Spleen (tissue), 11 donors: ENCODE data around the gene GUCY1A2. TPM values are rescaled to one million over a fixed set of nuclear protein-coding genes. Genes with fewer than 3 reads are reported as not detected.

Experiments used
- DNase-seq: peaks from one replicate; pipeline ENCODE4 v3.0.0-alpha.2; 2020
- H3K27ac ChIP-seq, 8 donors: fragments of 200-600 bp; sonication (generic) in 7 of 8; 1 replicate in 4 of 8; 2 replicates in 4 of 8; pipeline versions ENCODE4 v1.5.0 to v1.8.0; 2016 to 2021; ENCODE audit warnings: inconsistent platforms in 4 of 8, mild to moderate bottlenecking in 4 of 8, moderate library complexity in 1 of 8
- H3K27me3 ChIP-seq, 7 donors: fragments of 200-600 bp; sonication (generic) in 6 of 7; replicated peaks in 1 of 7; 1 replicate in 4 of 7; 2 replicates in 3 of 7; pipeline versions ENCODE4 v1.5.0 to v1.8.0; 2016 to 2021; ENCODE audit warnings: inconsistent platforms in 3 of 7, mild to moderate bottlenecking in 1 of 7
- H3K36me3 ChIP-seq, 6 donors: fragments of 200-600 bp; sonication (generic) in 5 of 6; 1 replicate in 4 of 6; 2 replicates in 2 of 6; pipeline versions ENCODE4 v1.5.0 to v1.8.0; 2016 to 2021; ENCODE audit warnings: inconsistent platforms in 2 of 6
- H3K4me1 ChIP-seq, 6 donors: fragments of 200-600 bp; sonication (generic) in 5 of 6; 1 replicate in 3 of 6; 2 replicates in 3 of 6; pipeline versions ENCODE4 v1.5.0 to v1.8.0; 2016 to 2021; ENCODE audit warnings: inconsistent platforms in 3 of 6
- H3K4me3 ChIP-seq, 8 donors: fragments of 200-600 bp; sonication (generic) in 7 of 8; 1 replicate in 4 of 8; 2 replicates in 4 of 8; pipeline versions ENCODE4 v1.5.0 to v1.8.0; 2016 to 2021; ENCODE audit warnings: inconsistent platforms in 4 of 8, mild to moderate bottlenecking in 4 of 8, moderate library complexity in 2 of 8
- H3K9me3 ChIP-seq, 8 donors: fragments of 200-600 bp; sonication (generic) in 7 of 8; 1 replicate in 4 of 8; 2 replicates in 4 of 8; pipeline versions ENCODE4 v1.5.0 to v1.8.0; 2016 to 2021; ENCODE audit warnings: inconsistent platforms in 4 of 8
- CTCF ChIP-seq, 11 experiments: fragments of 200-600 bp in 7 of 11; fragments of 450-650 bp in 4 of 11; sonication (generic) in 4 of 11; IDR thresholded peaks in 8 of 11; conservative IDR thresholded peaks in 3 of 11; 1 replicate in 7 of 11; 2 replicates in 4 of 11; pipeline versions ENCODE4 v1.4.0 to v1.8.0; 2016 to 2021; ENCODE audit warnings: antibody characterized with exemption in 11 of 11, inconsistent platforms in 4 of 11, mild to moderate bottlenecking in 1 of 11
- POLR2A ChIP-seq, 3 donors: fragments of 450-650 bp; IDR thresholded peaks; one replicate each; pipeline ENCODE4 v1.5.1; 2017; ENCODE audit warnings: antibody characterized with exemption in 3 of 3, mild to moderate bottlenecking in 1 of 3
- POLR2AphosphoS5 ChIP-seq, 3 donors: sonication (generic); formaldehyde crosslinking; IDR thresholded peaks; one replicate each; pipeline ENCODE4 v1.5.1; 2017; ENCODE audit warnings: antibody characterized with exemption in 3 of 3
- WGBS, 5 donors: extraction: QIAGEN DNeasy Blood & Tissue Kit in 3 of 5; methylation state at CpG; one replicate each; pipeline versions ENCODE4 v1.1.5 to v1.1.7; 2013 to 2018; 5-methylcytosine and 5-hydroxymethylcytosine counted together
- intact Hi-C: fragments of 100-400 bp; cut with DNase I; formaldehyde crosslinking; loops from one replicate; pipeline ENCODE4 v1.15.0; 2023; ENCODE audit warnings: low total_unique reads
- polyA plus RNA-seq, 3 donors: library from polyadenylated mRNA; stranded (reverse); fragments of 200-250 nt; gene quantifications; one replicate each; pipeline ENCODE4 v1.2.1, GENCODE V29; 2013
- total RNA-seq, 7 donors: library from RNA; depleted of rRNA in 3 of 7; stranded (reverse); fragments of >200 nt in 3 of 7; fragmentation: NEBNext Ultra II Directional in 4 of 7; extraction: Animal tissue kit (Norgen Biotek cat#: 25700) in 4 of 7; gene quantifications; one replicate each; pipeline versions ENCODE4 v1.1.0 to v1.2.1, GENCODE V29; 2016 to 2021
- donor health status: healthy with polysubstance abuse.
- donor health status: DM: no; HTN: no; CAD: no; lungs with moderate emphysema.
- donor health status: DM: no; HTN: no; CAD: no.
- donor health status: Bipolar disorder and iron deficiency.
- donor health status: healthy.
- donor health status: DM: no; HTN: no; CAD: no.
- donor health status: DM: yes; HTN: yes; CAD: no.

Gene GUCY1A2
- total and polyA plus RNA-seq, 10 donors, result 0.32 to 64.0 (median 17.6) TPM

GRCh38 chr11:106728379-106728778 is 289.9 kb downstream of the GUCY1A2 start:
- Histone ChIP-seq H3K36me3 (no peaks in the 10 kb centered on the region), H3K27ac (no peak overlapping the region), H3K27me3 (no peaks in the 10 kb centered on the region), H3K9me3 (no peaks in the 10 kb centered on the region), H3K4me3 (no peak overlapping the region), H3K4me1 (no peaks in the 10 kb centered on the region)
- DNase-seq, result no peak
- TF ChIP-seq POLR2A (IDR thresholded peaks at IDR 0.05) (no peak), POLR2AphosphoS5 (IDR thresholded peaks at IDR 0.05) (no peak), CTCF (IDR thresholded peaks at IDR 0.05 in 8 of 11, conservative IDR thresholded peaks at IDR 0.05 in 3 of 11) (no peak)
- 87 to 95% (median 92%) methylated on average over 1 of the region's 1 CpG for WGBS, 5 donors
- intact Hi-C loops, result no loop called here

GRCh38 chr11:106727256-106727655 is 291.0 kb downstream of the GUCY1A2 start:
- Histone ChIP-seq H3K9me3 (no peaks in the 10 kb centered on the region), H3K4me1 (no peaks in the 10 kb centered on the region), H3K36me3 (no peaks in the 10 kb centered on the region), H3K27ac (no peak overlapping the region), H3K4me3 (no peak overlapping the region), H3K27me3 (no peaks in the 10 kb centered on the region)
- intact Hi-C loops, result no loop called here
- TF ChIP-seq POLR2A (IDR thresholded peaks at IDR 0.05) (no peak), POLR2AphosphoS5 (IDR thresholded peaks at IDR 0.05) (no peak), CTCF (IDR thresholded peaks at IDR 0.05 in 8 of 11, conservative IDR thresholded peaks at IDR 0.05 in 3 of 11) (no peak)
- DNase-seq, result no peak
- 29 to 62% (median 36%) methylated on average over 1 of the region's 1 CpG for WGBS, 5 donors

GRCh38 chr11:106724293-106724892 is 293.9 kb downstream of the GUCY1A2 start:
- H3K9me3 ChIP-seq, result no peaks in the 10 kb centered on the region
- H3K27me3 ChIP-seq, result no peaks in the 10 kb centered on the region
- H3K4me1 ChIP-seq, result no peaks in the 10 kb centered on the region
- TF ChIP-seq POLR2AphosphoS5 (IDR thresholded peaks at IDR 0.05), result no peak
- TF ChIP-seq CTCF (IDR thresholded peaks at IDR 0.05 in 8 of 11, conservative IDR thresholded peaks at IDR 0.05 in 3 of 11), result no peak
- no peak for TF ChIP-seq POLR2A (IDR thresholded peaks at IDR 0.05)
- no peak for DNase-seq
- no peak overlapping the region for H3K4me3 ChIP-seq
- intact Hi-C loops, result no loop called here
- H3K27ac ChIP-seq, result no peak overlapping the region
- 31 to 56% (median 37%) methylated on average over 5 of the region's 5 CpGs for WGBS, 5 donors
- H3K36me3 ChIP-seq, result no peaks in the 10 kb centered on the region

- TF ChIP-seq POLR2A (IDR thresholded peaks at IDR 0.05), result no peak
- TF ChIP-seq CTCF (IDR thresholded peaks at IDR 0.05 in 8 of 11, conservative IDR thresholded peaks at IDR 0.05 in 3 of 11), result no peak
- TF ChIP-seq POLR2AphosphoS5 (IDR thresholded peaks at IDR 0.05), result no peak
- no peak overlapping the region for H3K4me3 ChIP-seq
- no peaks in the 10 kb centered on the region for H3K4me1 ChIP-seq
- intact Hi-C loops, result no loop called here
- no peaks in the 10 kb centered on the region for H3K9me3 ChIP-seq
- no peaks in the 10 kb centered on the region for H3K27me3 ChIP-seq
- H3K27ac ChIP-seq, result no peak overlapping the region
- no peak for DNase-seq
- H3K36me3 ChIP-seq, result no peaks in the 10 kb centered on the region
- WGBS, 5 donors, result 70 to 85% (median 82%) methylated on average over 3 of the region's 3 CpGs
Observed at GRCh38 chr11:106723071-106723470, 295.2 kb downstream of the GUCY1A2 start.
